Measurements from ENCODE around the gene MAGI2.

The MAGI2 gene

DNA sequence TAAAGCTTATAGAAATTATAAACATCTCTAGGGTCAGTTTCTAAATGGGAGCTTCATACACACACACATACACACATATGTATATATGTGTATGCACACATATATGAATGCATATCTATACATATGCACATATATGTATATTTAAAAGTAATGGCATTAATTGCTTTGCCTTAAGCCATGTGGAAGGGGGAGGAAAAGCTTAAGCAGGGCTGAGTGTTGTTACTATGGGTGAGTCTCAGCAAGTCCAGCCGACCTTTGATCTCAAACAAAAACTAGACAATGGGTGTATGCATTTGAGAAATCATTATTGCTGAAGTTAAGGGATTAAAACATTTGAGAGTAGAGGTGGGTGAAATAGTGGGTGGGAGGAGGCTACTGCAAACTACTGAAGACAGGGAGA lies 546.7 kb downstream of the MAGI2 start:
- DNase-seq (ENCODE audit: low spot score): no peak

DNA sequence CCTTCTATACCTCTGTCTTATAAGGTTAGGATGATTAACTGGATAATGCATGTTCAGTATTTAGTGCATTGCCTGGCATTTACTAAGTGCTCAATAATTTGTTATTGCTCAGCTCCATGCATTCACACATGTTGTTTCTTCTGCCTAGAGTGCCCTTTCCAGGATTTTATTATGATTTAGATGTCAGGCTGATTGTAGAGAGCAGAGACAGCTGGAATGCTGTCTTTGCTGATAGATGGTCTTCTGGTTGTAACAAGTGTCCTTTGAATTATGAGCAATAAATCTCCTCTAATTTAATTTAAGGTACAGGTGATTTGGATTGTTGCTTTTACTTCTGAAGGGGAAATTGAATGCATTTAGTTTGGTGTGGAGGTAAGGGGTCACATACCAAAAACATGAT lies 548.0 kb downstream of the MAGI2 start:
- DNase-seq (ENCODE audit: low spot score): no peak

DNA sequence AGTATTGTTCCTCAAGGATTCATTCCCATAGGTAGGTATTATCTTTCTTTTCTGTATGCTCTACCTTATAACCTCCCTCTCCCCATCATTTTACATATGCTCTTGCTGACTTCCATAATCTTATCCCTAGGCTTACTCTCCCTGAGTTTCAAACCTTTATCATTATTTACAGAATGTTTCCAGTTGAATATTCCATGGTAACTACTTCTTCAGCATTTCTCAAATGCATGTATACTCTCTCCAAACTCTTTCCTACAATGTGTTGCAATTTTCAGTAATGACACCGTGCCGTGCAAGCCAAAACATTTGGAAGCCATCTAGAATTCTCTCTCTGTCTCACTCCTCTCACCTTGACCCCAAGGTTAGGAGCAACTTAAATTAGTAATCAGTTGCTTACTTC lies 548.5 kb downstream of the MAGI2 start:
- no peak for DNase-seq (ENCODE audit: low spot score)

DNA sequence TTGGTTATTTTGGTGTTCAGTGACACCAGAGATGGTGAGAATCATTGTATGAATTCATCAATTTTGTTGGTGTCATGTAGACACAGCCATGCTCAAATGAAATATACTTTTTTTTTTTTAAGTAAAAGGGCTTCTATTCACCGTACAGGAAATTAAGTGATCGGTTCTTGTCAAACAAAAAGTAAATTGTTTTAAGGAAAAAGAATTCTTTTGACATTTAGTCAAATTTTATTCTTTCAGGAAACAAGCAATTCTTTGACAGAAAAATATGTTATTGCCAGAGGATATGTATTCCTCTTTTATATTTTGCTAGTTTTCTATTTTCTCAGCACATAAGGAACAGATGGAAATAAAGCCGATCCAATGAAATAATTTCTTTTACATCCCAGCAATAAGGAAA lies 551.9 kb downstream of the MAGI2 start:
- DNase-seq (ENCODE audit: low spot score): no peak

DNA sequence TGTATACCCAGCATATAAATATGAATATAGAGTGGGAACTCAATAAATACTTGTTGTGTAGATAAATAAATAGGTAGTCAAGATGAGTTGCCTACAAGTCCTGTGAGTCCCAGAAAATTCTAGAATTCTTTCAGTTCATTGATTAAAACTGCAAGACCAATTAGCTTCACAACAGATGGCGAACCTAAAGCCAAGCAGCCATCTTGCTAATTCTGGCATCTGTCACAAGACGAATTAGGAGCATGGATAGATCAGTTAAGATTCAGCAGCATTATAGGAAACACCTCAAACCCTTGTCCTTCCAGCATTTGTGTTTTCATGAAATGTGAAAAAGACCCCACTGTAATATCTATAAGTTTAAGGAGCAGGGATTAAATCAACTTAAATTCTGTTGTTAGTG lies 552.7 kb downstream of the MAGI2 start:
- no peak for DNase-seq (ENCODE audit: low spot score)

DNA sequence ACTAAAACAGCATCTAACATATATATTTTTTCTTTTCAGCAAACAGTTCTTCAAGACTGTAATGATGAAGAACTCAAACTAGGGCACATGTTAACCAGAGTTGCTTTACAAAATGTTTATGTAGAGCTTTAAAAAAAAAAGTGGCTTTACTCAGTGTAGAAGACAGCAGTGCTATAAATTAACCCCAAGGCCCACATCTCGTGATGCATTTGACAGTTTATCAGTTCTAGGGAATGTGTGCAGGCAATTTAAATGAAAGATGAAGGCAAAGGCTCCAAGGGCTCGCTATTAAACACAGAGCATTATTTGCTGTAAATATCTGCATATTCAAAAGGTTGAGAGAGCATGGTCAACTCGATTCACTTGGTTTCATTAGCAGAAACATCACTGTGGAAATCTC lies 558.1 kb downstream of the MAGI2 start:
- no peak for DNase-seq (ENCODE audit: low spot score)

DNA sequence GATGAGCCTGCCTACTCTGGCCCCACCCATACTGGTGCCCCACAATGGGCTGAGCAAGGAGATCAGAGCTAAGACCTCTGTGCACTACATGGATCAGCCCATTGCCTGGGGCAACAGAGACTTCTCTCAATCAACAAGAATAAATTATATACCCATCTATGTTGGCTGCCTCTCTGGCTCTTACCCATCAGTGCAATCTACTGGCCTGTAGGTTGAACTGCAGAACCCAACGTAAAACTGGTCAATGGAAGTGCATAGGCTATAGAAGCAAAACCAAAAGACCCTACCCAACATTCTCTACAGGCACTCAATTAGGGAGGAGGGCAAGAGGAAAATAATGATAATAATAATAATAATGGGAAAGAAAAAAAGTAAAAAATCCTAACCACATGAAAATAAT lies 574.3 kb downstream of the MAGI2 start:
- DNase-seq (ENCODE audit: low spot score): no peak

DNA sequence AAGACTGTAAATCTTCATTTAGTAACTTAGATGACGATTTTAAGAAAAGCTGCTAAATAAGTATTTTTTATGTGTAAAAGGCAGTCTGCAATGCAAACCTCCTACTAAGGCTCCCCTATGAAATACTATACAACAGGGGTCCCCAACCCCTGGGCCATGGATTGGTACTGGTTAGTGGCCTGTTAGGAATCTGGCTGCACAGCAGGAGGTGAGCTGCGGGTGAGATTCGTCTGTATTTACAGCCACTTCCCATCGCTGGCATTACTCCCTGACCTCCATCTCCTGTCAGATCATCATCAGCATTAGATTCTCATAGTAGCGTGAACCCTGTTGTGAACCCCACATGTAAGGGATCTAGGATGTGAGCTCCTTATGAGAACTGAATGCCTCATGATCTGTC lies 580.4 kb downstream of the MAGI2 start:
- no peak for DNase-seq (ENCODE audit: low spot score)

DNA sequence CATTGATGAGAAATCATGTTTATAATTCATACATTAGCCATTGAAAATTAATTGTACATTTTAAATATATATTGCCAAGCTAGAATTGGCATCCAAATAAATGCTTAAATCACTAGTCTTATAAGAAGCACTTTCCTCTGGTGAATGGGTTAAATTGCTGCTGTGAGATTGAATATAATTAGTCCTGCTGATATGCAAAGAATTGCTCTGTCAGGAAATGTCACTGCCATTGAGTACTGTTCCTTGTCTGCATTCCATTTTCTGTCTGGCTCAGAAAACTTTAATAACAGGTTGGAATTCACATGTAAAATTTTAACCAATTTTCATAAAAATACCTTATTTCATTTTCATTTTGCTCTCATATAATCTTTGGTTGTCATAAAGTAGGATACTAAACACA lies 589.1 kb downstream of the MAGI2 start:
- DNase-seq (ENCODE audit: low spot score): no peak

DNA sequence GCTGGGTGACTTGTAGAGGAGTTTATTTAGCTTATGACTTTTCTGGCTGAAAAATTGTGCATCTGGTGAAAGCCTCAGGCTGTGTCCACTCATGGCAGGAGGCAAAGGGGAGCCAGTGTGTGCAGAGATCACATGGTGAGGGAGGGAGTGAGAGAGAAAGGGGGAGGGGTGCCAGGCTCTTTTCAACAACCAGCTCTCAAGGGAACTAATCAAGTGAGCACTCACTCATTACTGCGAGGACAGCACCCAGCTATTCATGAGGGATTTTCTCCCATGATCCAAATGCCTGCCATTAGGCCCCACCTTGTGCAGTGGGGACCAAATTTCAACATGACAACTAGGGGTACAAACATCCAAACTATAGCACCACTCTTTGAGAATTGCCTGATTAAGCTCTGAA lies 590.2 kb downstream of the MAGI2 start:
- no peak for DNase-seq (ENCODE audit: low spot score)

DNA sequence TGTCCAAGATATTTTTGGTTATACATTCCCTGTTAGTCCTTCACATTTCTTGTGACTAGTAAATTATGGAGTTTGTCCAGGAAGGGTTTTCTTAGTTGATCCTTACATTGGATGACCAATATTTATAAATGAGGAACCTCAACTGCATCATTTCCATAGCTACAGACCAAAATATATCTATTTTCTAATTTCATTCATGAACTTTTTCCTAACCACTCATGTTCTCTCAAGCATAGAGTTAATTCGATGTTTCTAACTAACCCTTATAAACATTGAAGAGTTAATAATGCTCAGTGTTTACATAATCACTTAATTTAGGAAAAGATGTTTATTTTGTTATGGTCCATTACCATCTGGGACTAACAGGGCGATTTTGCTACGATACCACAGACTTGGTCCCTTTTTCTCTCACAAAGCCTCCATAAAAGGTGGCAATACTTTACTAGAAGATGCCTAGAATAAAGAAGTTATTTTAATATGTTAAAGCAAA lies 591.0 kb downstream of the MAGI2 start:
- DNase-seq (ENCODE audit: low spot score): no peak

DNA sequence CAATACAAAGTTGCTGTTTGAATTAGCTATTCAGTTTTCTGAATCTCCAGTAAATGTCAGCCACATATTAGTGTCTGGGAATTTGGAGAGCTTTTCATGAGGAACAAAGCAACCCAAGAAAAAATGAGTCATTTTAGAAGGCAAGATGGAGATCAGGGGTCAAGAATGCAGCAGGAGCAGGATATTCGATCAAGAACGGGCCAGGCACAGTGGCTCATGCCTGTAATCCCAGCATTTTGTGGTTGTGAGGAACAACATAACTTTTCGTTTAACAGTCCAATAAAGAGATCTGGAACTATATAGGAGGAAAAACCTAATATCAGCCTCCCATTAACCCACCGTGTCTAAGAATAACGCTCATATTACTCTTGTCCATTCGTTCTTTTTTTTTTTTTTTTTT lies 600.5 kb downstream of the MAGI2 start:
- DNase-seq (ENCODE audit: low spot score): no peak

DNA sequence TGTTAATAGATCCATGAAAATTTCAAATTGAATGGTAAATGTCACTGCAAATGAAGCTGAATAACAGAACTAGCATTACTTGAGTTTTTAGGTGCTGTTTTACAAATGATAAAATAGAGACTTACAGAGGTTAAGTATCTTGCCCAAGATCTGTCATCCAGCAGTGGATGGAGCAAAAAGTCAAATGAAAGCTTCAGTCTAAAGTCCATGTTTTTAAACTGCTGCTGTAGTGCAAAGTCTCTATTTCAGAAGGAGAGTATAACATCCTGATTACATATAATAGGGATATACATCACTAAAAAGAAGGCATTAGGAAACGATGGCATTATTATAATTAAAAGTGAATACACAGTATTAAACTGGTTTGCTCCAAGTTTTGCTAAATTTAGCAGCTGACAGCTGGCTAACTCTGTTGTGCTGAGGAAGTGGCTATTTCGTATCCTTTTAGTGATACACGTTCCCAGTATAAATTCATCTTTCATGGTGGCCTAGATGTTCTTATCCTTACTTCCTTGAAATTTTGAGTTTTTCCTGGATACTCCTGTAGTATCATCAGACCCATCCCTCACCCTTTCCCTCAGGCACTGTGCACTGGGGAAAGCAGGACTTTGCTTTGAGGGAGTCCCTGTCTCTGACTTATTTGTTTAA lies 603.2 kb downstream of the MAGI2 start:
- DNase-seq (ENCODE audit: low spot score): no peak

DNA sequence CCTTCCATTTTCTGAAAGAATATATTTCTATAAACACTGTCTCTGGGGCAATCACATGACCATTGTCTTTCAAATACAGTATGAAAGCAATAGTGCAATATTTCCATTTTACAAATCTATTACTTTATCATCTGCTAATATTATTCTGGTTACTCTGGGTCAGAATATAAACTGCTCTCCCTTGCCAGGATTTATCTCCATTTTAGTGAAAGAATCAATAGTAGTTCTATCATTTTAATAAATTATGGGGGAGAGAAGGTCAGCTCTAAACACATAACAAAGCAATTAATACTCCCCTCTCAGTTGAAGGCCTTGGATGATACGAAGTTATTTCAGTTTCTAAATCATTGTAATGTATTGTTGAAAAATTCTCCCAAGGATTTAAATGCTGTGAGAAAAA lies 608.3 kb downstream of the MAGI2 start:
- DNase-seq (ENCODE audit: low spot score): no peak

DNA sequence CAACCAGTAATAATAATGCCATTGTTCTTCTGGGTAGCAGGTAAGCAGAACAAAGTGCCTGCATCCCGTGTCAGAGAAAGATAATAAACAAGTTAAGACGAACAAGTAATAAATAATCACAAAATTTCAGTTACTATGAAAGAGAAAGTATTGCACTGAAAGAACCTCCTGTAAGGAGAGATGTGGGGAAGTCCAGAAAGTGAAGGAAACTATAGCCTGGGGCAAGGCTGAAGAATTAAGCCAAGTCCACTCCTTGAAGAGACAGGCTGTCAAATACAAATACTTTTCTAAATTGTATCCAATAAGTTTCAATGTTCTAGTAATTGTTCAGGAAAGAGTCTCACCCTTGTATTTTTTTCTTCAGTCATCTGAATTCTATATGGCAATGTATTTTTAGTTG lies 611.4 kb downstream of the MAGI2 start:
- no peak for DNase-seq (ENCODE audit: low spot score)

DNA sequence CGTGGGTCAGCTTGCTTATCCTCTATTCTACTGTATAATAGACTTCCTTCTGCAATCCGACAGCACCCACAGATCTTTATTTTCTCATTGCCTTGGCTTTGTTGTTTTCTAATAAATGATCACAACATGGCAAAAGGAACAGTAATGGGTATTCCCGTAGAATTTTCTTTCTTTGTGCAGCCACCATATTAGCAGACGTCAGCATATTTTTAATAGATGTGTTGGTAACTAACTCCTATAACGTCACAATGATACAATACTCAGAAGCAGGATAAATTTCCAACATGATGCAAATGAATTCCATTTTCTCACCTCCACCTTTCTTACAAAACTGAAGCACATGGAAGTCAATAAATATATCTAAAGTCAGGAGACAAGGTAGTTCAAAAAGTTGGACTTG lies 617.6 kb downstream of the MAGI2 start:
- DNase-seq (ENCODE audit: low spot score): no peak

DNA sequence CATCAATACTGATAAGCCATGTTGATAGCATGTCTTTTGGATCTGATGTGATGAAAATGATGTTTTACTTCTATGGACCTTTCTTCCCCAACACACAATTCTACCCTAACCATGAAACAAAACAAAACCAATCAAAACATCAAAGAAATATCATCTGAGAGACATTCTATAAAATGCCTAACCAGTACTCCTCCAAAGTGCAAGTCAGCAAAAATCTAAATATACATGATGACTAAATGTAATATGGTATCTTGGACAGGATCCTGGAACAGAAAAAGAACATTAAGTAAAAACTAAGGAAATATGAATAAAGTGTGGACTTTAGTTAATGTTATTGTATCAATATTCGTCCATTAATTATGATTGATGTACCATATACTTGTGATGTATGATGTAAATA lies 625.1 kb downstream of the MAGI2 start:
- no peak for DNase-seq (ENCODE audit: low spot score)

DNA sequence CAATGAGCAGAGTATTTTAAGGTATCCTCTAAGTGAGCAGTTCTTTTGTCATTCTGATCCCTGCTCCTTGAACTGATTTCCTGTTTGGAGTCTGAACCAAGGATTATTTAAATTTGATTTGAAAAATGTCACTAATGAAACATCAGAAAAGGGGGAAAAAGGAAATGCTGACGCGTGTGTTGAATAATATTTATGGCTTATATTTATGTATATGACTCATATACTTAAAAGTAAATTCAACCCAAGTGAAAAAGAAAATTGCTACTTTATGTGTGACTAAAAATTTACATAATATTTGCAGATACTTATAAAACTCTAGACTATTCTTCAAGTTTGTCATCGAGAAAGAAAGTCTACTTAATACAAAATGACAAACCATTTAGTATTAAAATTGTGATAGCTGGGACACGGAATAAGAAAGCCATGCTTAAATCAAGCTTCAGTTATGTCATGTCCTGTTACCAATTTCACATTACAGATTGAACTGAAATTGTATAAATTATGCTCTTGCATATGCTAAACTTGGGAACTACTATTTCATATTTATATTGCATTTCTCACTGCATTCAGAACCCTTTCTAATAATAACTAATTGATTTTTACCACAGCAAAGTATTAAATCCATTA lies 649.9 kb downstream of the MAGI2 start:
- DNase-seq (ENCODE audit: low spot score): no peak

DNA sequence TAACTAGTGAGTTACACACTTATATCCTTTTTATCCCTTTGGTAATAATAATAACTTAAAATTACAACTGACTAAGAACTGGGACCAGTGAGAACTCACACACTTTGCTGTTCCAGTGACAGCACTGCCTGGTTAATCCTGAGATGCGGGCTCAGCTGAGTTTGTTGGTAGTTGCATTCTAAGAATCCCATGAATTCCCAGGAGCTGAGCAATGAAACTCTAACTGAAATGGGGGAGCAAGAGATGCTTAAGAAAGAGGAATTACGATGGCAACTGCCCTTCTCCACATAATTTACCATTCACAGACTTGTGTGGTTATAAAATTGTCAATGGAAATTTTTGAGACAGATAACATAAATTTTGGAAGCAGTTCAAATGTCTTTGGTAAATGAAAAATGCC lies 659.4 kb downstream of the MAGI2 start:
- DNase-seq (ENCODE audit: low spot score): no peak

DNA sequence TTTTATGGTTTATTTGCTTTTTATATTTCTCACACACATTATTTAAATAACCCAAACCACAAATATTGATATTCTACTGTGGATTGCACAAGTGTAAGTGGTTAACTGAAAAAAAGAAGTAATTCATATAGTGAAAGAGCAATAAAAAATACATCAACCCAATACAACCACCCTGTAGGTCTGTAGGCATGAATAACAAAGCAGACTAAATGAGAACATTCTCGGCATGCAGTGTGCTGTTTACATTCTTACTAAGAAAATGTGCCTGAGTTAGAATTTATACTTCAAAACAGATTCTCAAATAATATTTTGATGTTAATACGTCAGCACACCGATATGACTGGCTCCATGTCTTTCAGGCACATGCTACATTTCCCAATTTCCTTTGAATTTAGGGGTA lies 660.8 kb downstream of the MAGI2 start:
- no peak for DNase-seq (ENCODE audit: low spot score)

DNA sequence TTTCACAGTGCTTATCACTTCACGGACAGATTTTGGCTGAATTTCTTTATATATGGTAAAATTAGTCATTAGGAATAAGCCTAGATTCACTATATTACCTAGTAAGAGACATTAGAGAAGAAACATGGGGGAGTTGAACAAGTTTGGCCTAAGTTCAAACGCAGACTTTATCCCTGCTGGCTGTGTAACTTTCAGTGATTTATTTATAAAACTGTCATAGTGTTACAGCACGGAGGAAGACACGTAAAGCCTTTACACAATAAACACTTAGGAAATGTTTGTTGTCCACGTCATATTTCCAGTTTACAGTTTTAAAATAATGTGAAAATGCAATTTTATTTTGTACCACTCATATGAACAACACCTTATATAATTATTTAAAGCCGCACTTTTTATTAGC lies 661.5 kb downstream of the MAGI2 start:
- no peak for DNase-seq (ENCODE audit: low spot score)

DNA sequence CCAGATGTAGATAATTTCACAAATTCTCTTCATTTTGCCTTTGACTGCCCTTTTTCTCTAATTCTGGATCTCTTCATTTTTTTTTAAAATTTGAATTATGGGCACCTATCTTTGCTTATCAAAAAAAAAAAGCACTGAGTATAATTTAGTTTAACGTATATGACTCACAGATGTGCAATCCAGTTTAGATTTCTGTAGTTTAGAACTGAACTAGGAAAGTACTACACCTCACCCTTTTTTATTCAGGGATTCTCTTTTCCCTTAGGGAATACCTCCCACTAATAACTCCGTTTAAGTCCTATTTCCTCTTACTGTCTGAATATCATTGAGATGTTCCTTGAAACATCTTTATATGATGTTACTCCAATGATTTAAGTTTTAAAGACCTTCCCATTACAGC lies 665.0 kb downstream of the MAGI2 start:
- no peak for DNase-seq (ENCODE audit: low spot score)

DNA sequence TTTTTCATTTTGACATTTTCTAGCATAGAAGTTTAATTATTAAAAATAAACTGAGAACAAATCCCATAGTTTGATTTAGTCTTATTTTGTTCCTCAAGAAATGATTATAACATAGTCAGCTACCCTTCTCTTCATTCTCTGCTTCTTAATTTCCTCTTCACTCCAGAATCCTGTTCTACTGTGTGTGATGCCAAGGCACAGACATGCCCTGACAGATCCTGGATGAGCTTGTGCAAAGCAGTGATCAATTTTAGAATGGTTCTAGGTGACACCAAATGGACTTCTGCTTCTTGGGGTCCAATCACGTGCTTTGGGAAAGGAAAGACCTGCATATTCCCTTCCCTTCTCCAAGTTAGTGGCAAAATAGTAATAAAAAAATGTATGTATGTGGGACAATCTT lies 665.6 kb downstream of the MAGI2 start:
- DNase-seq (ENCODE audit: low spot score): no peak

DNA sequence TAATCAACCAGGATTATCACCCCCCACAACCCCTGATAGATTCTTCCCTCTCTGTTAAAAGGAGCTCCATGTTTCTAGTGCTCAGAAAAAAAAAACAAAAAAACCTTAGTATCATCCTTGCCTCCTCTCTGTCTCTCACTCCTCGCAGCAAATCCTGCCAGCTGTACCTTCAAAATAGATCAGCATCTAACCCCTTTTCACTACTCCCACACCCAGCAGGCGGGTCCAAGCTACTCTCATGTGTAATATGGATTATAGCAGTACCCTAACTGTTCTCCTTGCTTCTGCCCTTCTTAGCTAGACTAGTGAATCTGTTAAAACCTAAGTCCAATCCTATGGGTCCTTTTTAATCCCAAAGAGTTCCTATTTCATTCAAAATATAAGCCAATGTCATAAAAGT lies 667.4 kb downstream of the MAGI2 start:
- no peak for DNase-seq (ENCODE audit: low spot score)

Data from germinal center (tissue), 1 donor.